NCI-H82 (cell line): ENCODE data around the gene DNER.

ENCODE experiments used
- DNase-seq: peaks from one replicate; lab custom pipeline; 2025; lab: John Stamatoyannopoulos, UW

The DNER gene

DNA sequence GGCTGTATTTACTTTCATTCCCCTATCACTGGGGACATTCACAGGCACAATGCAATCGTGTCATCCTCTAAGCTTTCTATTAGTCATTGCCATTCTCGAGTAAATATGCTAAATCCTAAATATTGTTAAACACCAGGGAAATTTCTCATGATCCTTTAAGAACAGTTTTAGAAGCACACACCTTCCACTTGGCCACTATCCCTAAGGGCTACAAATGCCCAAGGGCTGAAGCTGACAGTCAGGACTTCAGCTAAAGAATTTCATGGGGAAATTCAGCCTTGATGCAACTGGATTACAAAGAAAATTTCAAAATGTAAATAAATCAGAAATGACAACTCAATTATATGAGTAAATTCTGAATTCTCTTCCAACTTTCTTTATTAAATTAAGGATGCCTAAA, 280.2 kb downstream of the DNER start:
- no peak for DNase-seq

DNA sequence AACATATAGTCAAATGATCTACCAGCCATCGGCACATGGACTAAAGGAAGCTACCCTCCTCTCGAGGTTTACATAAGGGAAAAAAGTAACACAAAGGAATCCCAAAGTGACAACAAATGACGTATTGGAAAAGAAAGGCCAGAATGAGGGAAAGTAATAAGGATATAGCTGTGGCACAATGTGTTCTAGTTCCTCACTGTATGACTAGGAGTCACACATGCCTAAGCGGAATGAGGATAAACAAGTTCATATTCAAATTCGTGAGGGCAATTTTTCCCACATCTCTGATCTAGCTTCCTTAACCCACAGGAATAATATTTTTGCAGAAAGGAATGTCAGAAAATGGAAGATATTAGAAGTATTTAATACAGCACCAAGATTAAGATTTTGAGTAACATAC, 281.0 kb downstream of the DNER start:
- DNase-seq = no peak

DNA sequence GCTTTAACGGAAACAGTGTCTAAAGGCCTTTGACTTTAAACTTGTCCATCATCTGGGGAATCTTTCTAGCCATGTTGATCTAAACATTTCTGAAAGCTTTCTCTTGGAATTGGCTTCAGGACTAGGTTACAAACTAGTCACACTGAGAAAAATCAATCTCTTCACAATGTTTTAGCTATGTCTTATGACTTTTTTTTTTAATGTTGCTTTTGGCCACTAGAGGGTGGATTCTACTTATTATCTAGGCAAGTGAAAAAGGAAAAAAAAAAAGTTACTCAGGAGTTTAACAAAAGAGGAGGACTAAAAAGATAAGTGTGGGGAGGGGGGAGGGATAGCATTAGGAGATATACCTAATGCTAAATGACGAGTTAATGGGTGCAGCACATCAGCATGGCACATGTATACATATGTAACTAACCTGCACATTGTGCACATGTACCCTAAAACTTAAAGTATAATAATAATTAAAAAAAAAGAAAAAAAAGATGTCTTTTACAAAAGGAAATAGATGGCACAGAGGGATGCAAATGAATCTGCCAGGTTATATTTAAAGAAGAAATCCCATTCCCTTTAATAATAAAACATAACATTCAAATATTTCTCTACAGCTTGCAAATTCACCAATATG, 282.9 kb downstream of the DNER start:
- peak; percentile 64 for DNase-seq

GRCh38 chr2:229429589-229429988, 284.8 kb downstream of the DNER start:
- peak; percentile 23 for DNase-seq

DNA sequence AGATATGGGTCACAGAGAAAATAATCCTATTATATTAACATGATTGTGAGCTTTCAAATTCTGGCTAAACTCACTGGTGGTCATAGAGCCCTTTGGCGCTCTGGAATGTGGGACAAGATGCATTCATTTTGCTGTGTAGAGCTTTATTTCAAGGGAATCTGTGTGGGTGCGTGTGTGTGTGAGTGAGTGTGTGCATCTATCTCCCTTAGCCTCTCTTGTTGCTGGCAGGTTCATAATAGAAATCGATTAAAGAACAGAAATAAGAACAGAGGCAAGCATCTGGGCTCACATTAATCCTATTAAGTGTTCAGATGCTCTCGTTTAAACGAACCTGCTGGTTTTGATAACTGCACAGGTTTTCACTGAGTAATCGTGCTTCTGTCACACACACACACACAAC, 287.9 kb downstream of the DNER start:
- DNase-seq = peak; percentile 72

GRCh38 chr2:229425598-229425997, 288.8 kb downstream of the DNER start:
- no peak for DNase-seq

DNA sequence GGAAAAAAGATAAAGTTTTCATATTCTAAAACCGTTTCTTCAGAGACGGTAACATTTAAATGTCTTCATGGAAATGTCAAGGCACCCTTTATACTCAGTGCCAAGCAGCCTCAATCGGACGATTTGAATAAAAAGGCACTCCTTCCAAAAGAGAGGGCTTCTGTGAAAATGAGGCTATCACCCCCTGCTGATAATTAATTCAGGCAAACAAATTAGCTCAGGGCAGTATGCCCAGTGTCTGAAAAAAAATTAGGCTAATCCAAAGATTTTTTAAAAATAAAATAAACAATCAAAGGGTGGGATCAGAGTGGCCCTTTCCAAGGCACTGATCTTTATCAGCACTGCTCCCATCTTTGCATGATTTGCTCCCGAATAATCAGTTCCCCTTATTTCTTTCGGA, 292.3 kb downstream of the DNER start:
- no peak for DNase-seq

- DNase-seq = no peak
Observed at GRCh38 chr2:229419158-229419557, 295.2 kb downstream of the DNER start.

DNA sequence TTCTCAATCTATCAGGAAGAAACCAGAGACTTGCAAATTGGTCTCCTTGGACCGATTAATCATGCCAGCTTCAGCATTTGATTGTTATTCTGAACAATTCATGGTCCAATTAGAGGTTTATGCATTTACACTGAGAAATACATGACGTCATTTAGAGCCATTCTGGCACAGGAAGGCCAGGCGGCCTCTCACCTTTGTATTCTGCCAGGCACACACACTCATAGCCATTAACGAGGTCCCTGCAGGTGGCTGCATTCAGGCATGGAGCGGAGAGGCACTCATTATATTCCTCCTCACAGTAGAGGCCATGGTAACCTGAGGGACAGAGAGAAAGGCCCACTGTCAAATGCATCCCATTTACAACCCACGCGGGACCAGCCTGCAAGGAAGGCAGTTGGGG, 296.4 kb downstream of the DNER start:
- DNase-seq = no peak

DNA sequence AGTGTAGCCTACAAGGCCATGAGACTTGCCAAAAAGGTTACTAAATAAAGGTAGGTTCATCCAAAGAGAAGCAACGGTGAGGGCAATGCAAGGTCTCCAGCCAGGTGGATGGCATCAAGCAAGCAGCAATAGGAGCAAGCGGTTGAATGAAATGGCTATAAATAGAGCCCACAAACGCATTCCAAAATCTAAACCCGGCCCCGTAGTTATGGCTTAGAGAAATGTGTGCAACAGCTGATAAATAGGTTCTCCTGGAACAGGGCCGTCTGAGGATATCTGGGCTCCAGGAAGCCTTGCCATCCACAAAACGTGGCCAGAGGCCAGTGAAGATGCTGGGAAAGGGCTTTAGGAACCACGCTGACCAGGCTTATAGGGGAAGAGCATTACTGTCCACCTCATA, 297.2 kb downstream of the DNER start:
- DNase-seq = no peak

DNA sequence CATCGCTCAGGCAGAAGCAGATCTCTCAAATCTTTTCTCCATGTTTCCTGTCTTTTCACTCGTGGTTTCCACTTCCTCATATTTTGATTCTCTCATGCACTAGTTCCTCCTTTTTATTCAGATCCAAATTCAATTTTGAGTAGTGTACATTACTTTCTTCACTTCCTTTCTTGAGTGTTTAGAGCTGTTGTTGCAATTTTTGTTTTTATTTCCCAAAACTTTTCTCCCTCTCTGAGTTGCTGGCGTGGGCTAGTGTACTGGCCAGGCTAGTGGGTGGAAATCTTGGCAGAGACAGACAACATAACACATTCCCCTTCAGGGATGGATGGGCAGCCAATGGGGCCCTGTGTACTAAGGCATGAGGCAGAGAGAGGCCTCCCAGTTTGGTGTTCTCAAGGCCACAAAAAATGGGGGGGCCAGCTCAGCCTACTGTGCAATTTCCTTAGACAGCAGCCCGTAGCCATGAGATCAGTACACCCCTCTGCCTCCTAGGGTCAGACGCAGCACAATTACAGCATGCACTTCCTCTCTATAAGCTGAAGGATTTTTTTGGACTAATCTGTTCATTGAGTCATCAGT, 298.1 kb downstream of the DNER start:
- no peak for DNase-seq

- no peak for DNase-seq
Observed at GRCh38 chr2:229414631-229415030, 299.7 kb downstream of the DNER start.

GRCh38 chr2:229412686-229413085, 301.7 kb downstream of the DNER start:
- no peak for DNase-seq

DNA sequence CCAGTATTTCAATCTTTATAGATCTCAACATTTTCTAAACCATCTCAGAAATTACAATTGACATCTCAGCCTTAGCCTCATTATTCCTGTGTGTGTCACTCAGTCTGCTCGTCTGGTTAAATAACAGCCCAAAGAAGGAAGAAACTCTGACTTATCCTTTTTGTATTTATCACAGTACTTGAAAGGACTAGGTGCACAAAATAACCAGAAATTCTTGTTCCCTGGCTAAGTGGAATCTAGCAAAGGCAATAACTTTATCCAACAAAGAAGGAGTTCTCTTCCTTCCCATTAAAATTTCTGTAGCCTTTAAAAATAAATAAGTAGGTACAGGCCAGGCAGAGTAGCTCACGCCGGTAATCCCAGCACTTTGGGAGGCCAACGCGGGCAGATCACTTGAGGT, 303.4 kb downstream of the DNER start:
- DNase-seq = no peak

GRCh38 chr2:229410264-229410663, 304.1 kb downstream of the DNER start:
- DNase-seq = no peak

DNA sequence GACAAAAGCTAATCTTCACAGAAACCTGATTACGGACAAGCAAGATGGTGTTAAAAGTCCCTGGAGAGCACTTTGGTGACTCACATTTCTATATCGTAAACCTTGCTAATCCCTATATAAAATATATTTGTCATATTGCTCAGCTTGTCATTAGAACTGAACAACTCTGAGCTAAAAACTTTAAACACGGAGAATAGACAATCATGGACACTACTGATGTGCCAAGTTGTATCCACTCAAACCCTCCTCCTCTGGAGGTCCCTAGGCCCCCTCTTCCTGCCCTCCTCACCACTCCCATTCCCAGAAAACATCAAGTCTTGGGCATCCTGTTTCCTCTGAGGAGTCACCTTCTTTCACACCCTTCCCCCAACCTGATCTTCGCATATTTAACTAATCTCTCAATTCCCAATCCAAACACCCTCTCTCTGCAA, 304.6 kb downstream of the DNER start:
- peak; percentile 29 for DNase-seq

DNA sequence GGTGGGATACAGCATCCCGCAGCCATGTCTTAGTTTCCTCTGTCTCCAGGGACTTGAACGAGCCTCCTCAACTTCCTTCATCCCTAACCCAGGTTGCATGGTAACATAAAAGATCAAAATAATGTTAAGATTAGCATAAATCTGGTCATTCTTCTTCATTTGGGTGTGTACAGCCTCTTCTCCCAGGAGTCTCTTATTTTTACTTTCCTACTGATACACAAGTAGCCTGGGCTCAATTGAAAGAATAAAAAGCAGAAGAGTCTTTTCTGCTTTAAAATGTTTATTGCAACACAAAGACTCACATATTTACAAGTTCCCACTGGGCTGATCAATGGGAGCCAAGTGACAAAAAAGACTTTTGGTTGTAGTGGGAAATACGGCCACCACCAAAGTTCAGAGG, 305.4 kb downstream of the DNER start:
- DNase-seq = no peak

DNA sequence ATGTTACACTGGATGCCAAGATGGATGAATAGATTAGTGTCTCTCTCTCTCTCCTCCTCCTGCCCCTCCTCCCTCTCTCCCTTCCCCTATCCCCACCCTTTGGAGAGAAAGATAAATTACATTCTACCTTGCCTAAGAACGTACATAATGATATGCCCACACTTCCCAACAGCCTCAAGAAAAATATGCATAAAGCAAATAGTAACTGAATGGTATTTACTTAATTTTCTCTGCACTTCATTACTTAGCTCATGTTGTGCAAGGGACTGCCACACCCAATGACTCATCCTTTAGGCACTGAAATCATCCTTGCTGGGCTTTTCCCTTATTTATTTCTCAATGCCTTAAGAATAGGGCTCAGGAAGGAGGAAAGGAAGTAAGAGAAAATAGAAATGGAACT, 306.0 kb downstream of the DNER start:
- DNase-seq = no peak

- DNase-seq = no peak
Observed at GRCh38 chr2:229407170-229407569, 307.2 kb downstream of the DNER start.

DNA sequence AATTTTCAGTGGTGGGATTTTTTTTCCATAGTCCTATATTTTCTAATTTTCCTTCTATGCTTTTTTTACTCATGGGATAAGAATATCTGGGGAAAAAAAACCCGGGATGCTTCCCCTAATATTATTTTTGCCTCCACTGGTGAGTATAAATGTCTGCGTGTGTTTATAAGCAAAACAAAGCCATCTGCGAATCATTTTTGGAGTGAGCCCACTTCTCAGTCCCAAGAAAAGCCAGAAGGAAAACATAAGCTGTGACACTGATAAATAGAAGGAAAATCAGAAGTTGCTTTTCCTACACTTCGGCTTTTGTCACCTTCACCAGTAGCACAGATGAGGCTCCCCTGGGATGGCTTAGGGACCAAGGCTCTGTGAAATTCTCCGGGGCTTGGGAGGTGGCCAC, 308.6 kb downstream of the DNER start:
- DNase-seq = no peak

- no peak for DNase-seq
Observed at GRCh38 chr2:229403296-229403695, 311.1 kb downstream of the DNER start.

DNA sequence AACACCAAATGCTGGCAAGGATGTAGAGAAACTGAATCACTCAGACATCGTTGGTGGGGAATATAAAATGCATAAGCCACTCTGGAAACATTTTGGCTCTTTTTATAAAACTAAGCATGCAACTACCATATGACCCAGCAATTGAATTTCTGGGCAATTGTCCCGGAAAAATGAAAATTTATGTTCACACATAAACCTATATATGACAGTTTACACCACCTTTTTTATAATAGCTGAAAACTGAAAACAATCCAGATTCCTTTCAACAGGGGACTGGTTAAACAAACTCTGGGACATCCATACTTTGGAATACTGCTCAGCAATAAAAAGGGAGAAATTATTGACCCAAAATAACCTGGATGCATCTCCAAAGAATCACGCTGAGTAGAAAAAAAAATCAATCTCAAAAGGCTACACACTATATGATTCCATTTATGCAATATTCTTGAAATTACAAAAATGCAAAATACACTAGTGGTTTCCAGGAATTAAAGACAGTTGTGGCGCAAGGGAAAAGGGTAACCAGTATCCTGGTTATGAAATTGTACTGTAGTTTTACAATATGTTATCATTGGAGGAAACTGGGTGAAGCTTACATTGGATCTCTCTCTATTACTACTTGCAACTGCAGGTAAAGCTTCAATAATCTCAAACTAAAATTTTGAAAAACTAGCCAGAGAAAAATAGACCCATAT, 313.0 kb downstream of the DNER start:
- DNase-seq = no peak

DNA sequence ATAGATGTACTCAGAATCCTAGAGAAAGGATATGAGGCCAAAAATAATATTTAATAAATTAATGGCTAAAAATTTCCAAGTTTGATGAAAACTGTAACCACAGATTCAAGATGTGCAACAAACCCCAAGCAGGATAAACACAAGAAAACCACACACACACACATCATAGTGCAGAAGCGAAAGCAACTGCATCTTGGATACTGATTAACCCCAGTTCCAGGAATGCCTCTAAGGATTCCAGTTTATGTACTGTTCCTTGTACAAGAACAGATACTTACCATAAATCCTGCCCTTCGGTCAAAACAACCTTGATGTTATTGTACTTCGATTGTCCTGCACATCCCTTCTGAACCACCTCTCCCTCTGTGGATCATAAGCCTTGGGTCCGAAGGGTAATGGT, 320.4 kb downstream of the DNER start:
- no peak for DNase-seq

DNA sequence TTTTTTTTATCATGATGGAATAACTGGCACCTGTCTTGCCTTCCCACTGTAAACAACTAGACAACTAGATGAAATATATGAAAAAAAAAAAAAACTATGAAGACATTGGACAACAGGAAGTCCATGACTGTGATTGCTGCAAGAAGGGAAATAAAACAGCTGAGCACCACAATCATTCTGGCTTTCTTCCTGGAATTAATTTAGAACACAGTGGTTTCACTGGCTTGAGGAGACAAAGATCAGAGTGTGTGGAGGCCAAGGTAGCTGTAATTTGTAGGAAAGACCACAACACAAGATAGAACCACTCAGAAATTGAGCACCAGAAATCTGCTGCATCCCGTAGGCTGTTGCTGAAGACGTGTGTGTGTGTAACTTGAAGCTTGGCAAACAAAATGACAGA, 322.2 kb downstream of the DNER start:
- no peak for DNase-seq
